Tibial nerve (tissue), 3 donors: ENCODE measurements around the gene ERC2.

Experiments used
- CTCF ChIP-seq, 5 experiments: fragments of 200-600 bp in 3 of 5; fragments of 450-650 bp in 2 of 5; sonication (generic) in 3 of 5; IDR thresholded peaks; one replicate each; pipeline ENCODE4 v1.5.1; 2016 to 2019; ENCODE audit warnings: antibody characterized with exemption in 5 of 5, mild to moderate bottlenecking in 3 of 5, moderate library complexity in 2 of 5
- POLR2A ChIP-seq, 2 donors: fragments of 450-650 bp; IDR thresholded peaks; one replicate each; pipeline ENCODE4 v1.6.1; 2017; ENCODE audit warnings: antibody characterized with exemption in 2 of 2, mild to moderate bottlenecking in 2 of 2, moderate library complexity in 2 of 2

DNA sequence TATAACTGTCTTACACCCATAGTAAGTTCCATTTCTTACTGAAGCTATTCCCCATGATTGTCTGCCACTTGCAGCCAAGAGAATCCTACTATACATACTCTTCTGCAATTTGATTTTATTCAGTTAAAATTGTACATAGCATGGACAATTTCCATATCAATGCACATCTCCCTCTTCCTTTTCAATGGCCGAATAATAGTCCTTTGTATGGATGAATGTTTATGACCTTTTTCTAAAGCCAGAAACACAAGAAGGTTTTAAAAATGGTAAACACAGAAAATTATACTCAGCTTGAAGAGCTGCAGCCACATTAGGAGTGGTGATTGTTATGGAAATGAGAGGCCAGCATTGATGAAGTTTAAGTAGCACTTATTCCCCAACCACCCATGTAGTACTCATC is 8.5 kb upstream of the ERC2 start:
- TF ChIP-seq POLR2A (IDR thresholded peaks at IDR 0.05) (no peak), CTCF (IDR thresholded peaks at IDR 0.05) (no peak)
